GM23338 (cell line): ENCODE results near the gene TLCD3A. TPM values are rescaled to one million over a fixed set of nuclear protein-coding genes. Genes with fewer than 3 reads are reported as not detected.

ENCODE experiments used
- ATAC-seq: fragments of 200-7000 bp; cut with Tn5 transposase; 3 replicates; pipeline ENCODE4 v1.9.1; 2020
- DNase-seq: peaks from one replicate; pipeline ENCODE4 v3.0.0-alpha.2; 2015; ENCODE audit warnings: low spot score
- H2AFZ ChIP-seq: fragments of 200-600 bp; sonication (generic); 2 replicates; pipeline ENCODE4 v1.8.0; 2016; ENCODE audit warnings: antibody characterized with exemption, mild to moderate bottlenecking, moderate library complexity
- H3F3A ChIP-seq: fragments of 200-600 bp; sonication (generic); replicated peaks from 2 replicates; pipeline ENCODE4 v1.8.0; 2017; ENCODE audit warnings: antibody characterized with exemption, mixed run types, low read depth
- H3K27ac ChIP-seq: fragments of 200-600 bp; sonication (generic); 2 replicates; pipeline ENCODE4 v1.6.1; 2016; ENCODE audit warnings: low read depth
- H3K27me3 ChIP-seq: fragments of 200-600 bp; sonication (generic); 2 replicates; pipeline ENCODE4 v1.8.0; 2016; ENCODE audit warnings: mild to moderate bottlenecking, mixed run types, moderate library complexity; ENCODE audit not compliant: insufficient read depth
- H3K36me3 ChIP-seq: fragments of 200-600 bp; sonication (generic); 2 replicates; pipeline ENCODE4 v1.8.0; 2016; ENCODE audit warnings: mild to moderate bottlenecking; ENCODE audit not compliant: insufficient read depth
- H3K4me1 ChIP-seq: fragments of 200-600 bp; sonication (generic); 2 replicates; pipeline ENCODE4 v1.8.0; 2016; ENCODE audit warnings: mild to moderate bottlenecking, moderate library complexity; ENCODE audit not compliant: insufficient read depth
- H3K4me2 ChIP-seq: fragments of 200-600 bp; sonication (generic); 2 replicates; pipeline ENCODE4 v1.7.1; 2017; ENCODE audit warnings: mixed run types
- H3K4me3 ChIP-seq: fragments of 200-600 bp; sonication (generic); 2 replicates; pipeline ENCODE4 v1.6.1; 2016; ENCODE audit warnings: mixed run types
- H3K79me2 ChIP-seq: fragments of 200-600 bp; sonication (generic); replicated peaks from 2 replicates; pipeline ENCODE4 v1.8.0; 2017; ENCODE audit warnings: mild to moderate bottlenecking; ENCODE audit not compliant: insufficient read depth
- H3K9me2 ChIP-seq: fragments of 200-600 bp; sonication (generic); 2 replicates; pipeline ENCODE4 v1.8.0; 2017; ENCODE audit not compliant: insufficient read depth
- H4K20me1 ChIP-seq: fragments of 200-600 bp; sonication (generic); replicated peaks from 2 replicates; pipeline ENCODE4 v1.8.0; 2017; ENCODE audit warnings: mild to moderate bottlenecking; ENCODE audit not compliant: insufficient read depth
- H3K27ac Mint-ChIP-seq: 2 replicates; pipeline ENCODE4 v1.8.0; 2020; ENCODE audit warnings: inconsistent platforms, mild to moderate bottlenecking, moderate library complexity, mixed read lengths
- H3K27me3 Mint-ChIP-seq: 3 replicates; pipeline ENCODE4 v1.8.0; 2022; ENCODE audit warnings: low read depth, mild to moderate bottlenecking, moderate library complexity, mixed read lengths, inconsistent platforms; ENCODE audit not compliant: insufficient read depth, poor library complexity
- H3K36me3 Mint-ChIP-seq: 3 replicates; pipeline ENCODE4 v1.8.0; 2021; ENCODE audit warnings: low read depth, mild to moderate bottlenecking, inconsistent platforms, moderate library complexity, mixed read lengths
- H3K4me1 Mint-ChIP-seq: 3 replicates; pipeline ENCODE4 v1.8.0; 2020; ENCODE audit warnings: mild to moderate bottlenecking, inconsistent platforms, mixed read lengths
- H3K4me3 Mint-ChIP-seq: 3 replicates; pipeline ENCODE4 v1.8.0; 2021; ENCODE audit warnings: moderate library complexity, mild to moderate bottlenecking, inconsistent platforms, mixed read lengths
- H3K9me3 Mint-ChIP-seq: 3 replicates; pipeline ENCODE4 v1.8.0; 2020; ENCODE audit warnings: moderate library complexity, mild to moderate bottlenecking, inconsistent platforms, mixed read lengths
- CREB1 ChIP-seq: fragments of 250-450 bp; sonication (Bioruptor Pico); IDR thresholded peaks from 2 replicates; pipeline ENCODE4 v1.5.0; 2020; ENCODE audit warnings: low read depth, mild to moderate bottlenecking, moderate library complexity
- CTCF ChIP-seq, 2 experiments: fragments of 200-600 bp in 1 of 2; sonication (generic) in 1 of 2; conservative IDR thresholded peaks; 2 replicates each; pipeline versions ENCODE4 v1.5.1 to v1.6.1; 2016 to 2017; ENCODE audit warnings: antibody characterized with exemption in 2 of 2, low read depth in 2 of 2, mild to moderate bottlenecking in 2 of 2, moderate library complexity in 1 of 2
- ETS1 ChIP-seq: IDR thresholded peaks from 2 replicates; pipeline ENCODE4 v1.6.1; 2016; ENCODE audit warnings: antibody characterized with exemption
- EZH2 ChIP-seq: fragments of 200-600 bp; sonication (generic); IDR thresholded peaks from one replicate; pipeline ENCODE4 v1.8.0; 2017; ENCODE audit warnings: antibody characterized with exemption, mild to moderate bottlenecking, low read depth; ENCODE audit not compliant: unreplicated experiment
- EZH2phosphoT487 ChIP-seq: fragments of 200-600 bp; sonication (generic); IDR thresholded peaks from one replicate; pipeline ENCODE4 v1.8.1; 2018; ENCODE audit warnings: antibody characterized with exemption; ENCODE audit not compliant: unreplicated experiment
- JUNB ChIP-seq: IDR thresholded peaks from one replicate; pipeline ENCODE4 v1.6.1; 2016; ENCODE audit warnings: antibody characterized with exemption; ENCODE audit not compliant: unreplicated experiment
- NANOG ChIP-seq: IDR thresholded peaks from 2 replicates; pipeline ENCODE4 v1.6.1; 2016; ENCODE audit warnings: antibody characterized with exemption, borderline replicate concordance
- POLR2AphosphoS5 ChIP-seq: IDR thresholded peaks from 2 replicates; pipeline ENCODE4 v1.6.1; 2016; ENCODE audit warnings: antibody characterized with exemption, low read depth
- REST ChIP-seq: IDR thresholded peaks from one replicate; pipeline ENCODE4 v1.6.1; 2018; ENCODE audit warnings: antibody characterized with exemption; ENCODE audit not compliant: unreplicated experiment
- STAT1 ChIP-seq: IDR thresholded peaks from one replicate; pipeline ENCODE4 v1.6.1; 2016; ENCODE audit warnings: antibody characterized with exemption; ENCODE audit not compliant: unreplicated experiment
- ZNF114 ChIP-seq: fragments of 250-450 bp; sonication (Bioruptor Pico); IDR thresholded peaks from 2 replicates; pipeline ENCODE4 v1.5.0; 2020; ENCODE audit warnings: mild to moderate bottlenecking, moderate library complexity
- ZNF331 ChIP-seq: fragments of 250-450 bp; sonication (Bioruptor Pico); IDR thresholded peaks from 2 replicates; pipeline ENCODE4 v1.5.0; 2020; ENCODE audit warnings: low read depth, mild to moderate bottlenecking, moderate library complexity
- ZNF462 ChIP-seq: fragments of 250-450 bp; sonication (Bioruptor Pico); IDR thresholded peaks from 2 replicates; pipeline ENCODE4 v1.5.0; 2020; ENCODE audit warnings: mild to moderate bottlenecking, moderate library complexity
- polyA plus RNA-seq: library from polyadenylated mRNA; unstranded; fragments of >200 nt; fragmentation: Nextera tagmentation; extraction: Ambion mirVana; gene quantifications from 2 replicates; pipeline ENCODE4 v1.2.1, GENCODE V29; 2016
- total RNA-seq: library from RNA; depleted of rRNA; stranded (reverse); fragments of >200 nt; shearing (Covaris generic); gene quantifications from 2 replicates; pipeline ENCODE4 v1.2.3, GENCODE V29; 2014

Gene TLCD3A
- total and polyA plus RNA-seq, 2 experiments from 2014 or later: 10.3 to 21.1 TPM

- Mint-ChIP-seq H3K27me3 (peaks cover 5% of the 10 kb centered on the region), H3K4me3 (no peak overlapping the region), H3K36me3 (no peaks in the 10 kb centered on the region), H3K27ac (no peak overlapping the region), H3K9me3 (no peaks in the 10 kb centered on the region; the same call in 2 of the 3 replicates), H3K4me1 (no peaks in the 10 kb centered on the region)
- Histone ChIP-seq H3F3A (no peaks in the 10 kb centered on the region), H2AFZ (no peak overlapping the region), H3K4me3 (no peak overlapping the region), H3K4me1 (peaks cover 4% of the 10 kb centered on the region; the same call in 1 of the 2 replicates), H3K9me2 (no peaks in the 10 kb centered on the region), H4K20me1 (peaks cover 3% of the 10 kb centered on the region; the same call in 1 of the 2 replicates), H3K79me2 (no peaks in the 10 kb centered on the region; the same call in 1 of the 2 replicates), H3K36me3 (no peaks in the 10 kb centered on the region), H3K27me3 (no peaks in the 10 kb centered on the region), H3K27ac (no peak overlapping the region), H3K4me2 (no peak overlapping the region)
- TF ChIP-seq REST (no peak), POLR2AphosphoS5 (no peak), EZH2 (no peak), STAT1 (no peak), ZNF114 (CRISPR knock-in tag) (no peak), EZH2phosphoT487 (no peak), CREB1 (CRISPR knock-in tag) (no peak), NANOG (no peak), ETS1 (no peak), JUNB (no peak), ZNF331 (CRISPR knock-in tag) (no peak), ZNF462 (CRISPR knock-in tag) (no peak), CTCF (conservative IDR thresholded peaks at IDR 0.05; ENCODE audit: low read depth in 2 of 2) (no peak)
- no peak for DNase-seq
- no peak for ATAC-seq
Observed at GRCh38 chr17:720706-721539, 11.5 kb upstream of the TLCD3A start.
